Breast epithelium (tissue), 4 donors: ENCODE results near the gene PNMA8A. TPM values are rescaled to one million over a fixed set of nuclear protein-coding genes. Genes with fewer than 3 reads are reported as not detected.
A peak's percentile ranks its signal among the peaks of the same experiment; 100 is the strongest.

Source experiments
- DNase-seq, 2 donors: peaks; one replicate each; pipeline ENCODE4 v3.0.0-alpha.2; 2019; ENCODE audit warnings: low spot score in 2 of 2
- H3K27ac ChIP-seq, 2 donors: fragments of 200-600 bp; sonication (generic) in 1 of 2; one replicate each; pipeline ENCODE4 v1.5.1; 2016 to 2019; ENCODE audit warnings: mild to moderate bottlenecking in 1 of 2
- H3K27me3 ChIP-seq, 2 donors: fragments of 200-600 bp; sonication (generic) in 1 of 2; one replicate each; pipeline versions ENCODE4 v1.5.1 to v1.6.0; 2017 to 2019; ENCODE audit warnings: control low read depth in 1 of 2, mild to moderate bottlenecking in 1 of 2
- H3K36me3 ChIP-seq: fragments of 200-600 bp; one replicate; pipeline ENCODE4 v1.5.1; 2019
- H3K4me1 ChIP-seq, 2 donors: fragments of 200-600 bp; sonication (generic); one replicate each; pipeline ENCODE4 v1.5.1; 2016 to 2019; ENCODE audit warnings: control low read depth in 1 of 2
- H3K4me3 ChIP-seq, 3 donors: fragments of 200-600 bp; sonication (generic); 1 replicate in 2 of 3; 2 replicates in 1 of 3; pipeline ENCODE4 v1.5.1; 2016 to 2019; ENCODE audit warnings: mild to moderate bottlenecking in 3 of 3, moderate library complexity in 2 of 3
- H3K9me3 ChIP-seq, 2 donors: fragments of 200-600 bp; sonication (generic) in 1 of 2; one replicate each; pipeline ENCODE4 v1.5.1; 2016 to 2019; ENCODE audit warnings: control low read depth in 1 of 2
- POLR2A ChIP-seq: fragments of 450-650 bp; IDR thresholded peaks from one replicate; pipeline ENCODE4 v1.6.1; 2016; ENCODE audit warnings: antibody characterized with exemption, mild to moderate bottlenecking, moderate library complexity
- POLR2AphosphoS5 ChIP-seq, 3 donors: sonication (generic); formaldehyde crosslinking; IDR thresholded peaks; one replicate each; pipeline ENCODE4 v1.6.1; 2017; ENCODE audit warnings: antibody characterized with exemption in 3 of 3
- intact Hi-C: fragments of 100-400 bp; cut with DNase I; formaldehyde crosslinking; loops from one replicate; pipeline ENCODE4 v1.15.1; 2023; ENCODE audit warnings: low total_unique reads
- total RNA-seq, 3 donors: library from RNA; depleted of rRNA; stranded (reverse); fragments of >200 nt; gene quantifications; one replicate each; pipeline ENCODE4 v1.1.0, GENCODE V29; 2016
- TF ChIP-seq, protein P1 (sequence below), 3 donors: fragments of 450-650 bp; IDR thresholded peaks; one replicate each; pipeline ENCODE4 v1.5.1; 2016 to 2017; ENCODE audit warnings: antibody characterized with exemption in 3 of 3, mild to moderate bottlenecking in 3 of 3, moderate library complexity in 3 of 3

Gene PNMA8A
- total RNA-seq, 3 donors from 2014 or later: 0.80 to 8.8 (median 2.3) TPM

DNA sequence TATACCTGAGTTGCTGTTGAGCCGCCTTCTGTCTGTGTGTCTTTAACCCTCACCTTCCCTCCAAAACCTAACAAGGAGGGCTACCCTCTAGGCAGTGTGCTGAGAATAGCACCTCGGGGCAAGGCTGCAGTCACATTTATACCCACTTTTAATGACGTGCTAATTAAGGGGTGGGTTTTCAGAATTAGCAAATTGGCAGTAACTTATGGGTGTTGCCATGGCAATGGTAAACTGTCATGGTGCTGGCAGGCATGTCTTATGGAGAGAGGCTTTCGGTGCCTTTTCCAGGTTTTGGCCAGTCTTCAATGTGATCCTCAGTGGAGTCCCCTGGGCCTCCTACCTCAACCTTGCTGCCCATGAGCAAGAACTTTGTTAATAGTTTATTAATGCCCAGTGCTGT lies 1.2 kb upstream of the PNMA8A start:
- intact Hi-C loops: no loop called here
- no peak overlapping the region for H3K4me3 ChIP-seq
- no peak for DNase-seq
- no peaks in the 10 kb centered on the region for H3K4me1 ChIP-seq
- H3K27ac ChIP-seq: peak overlapping the region in 1 of 2 donors; percentile 12
- no peaks in the 10 kb centered on the region for H3K27me3 ChIP-seq
- no peaks in the 10 kb centered on the region for H3K36me3 ChIP-seq
- H3K9me3 ChIP-seq: no peaks in the 10 kb centered on the region
- TF ChIP-seq POLR2A (no peak), POLR2AphosphoS5 (IDR thresholded peaks at IDR 0.05) (no peak)
- TF ChIP-seq, protein P1, sequence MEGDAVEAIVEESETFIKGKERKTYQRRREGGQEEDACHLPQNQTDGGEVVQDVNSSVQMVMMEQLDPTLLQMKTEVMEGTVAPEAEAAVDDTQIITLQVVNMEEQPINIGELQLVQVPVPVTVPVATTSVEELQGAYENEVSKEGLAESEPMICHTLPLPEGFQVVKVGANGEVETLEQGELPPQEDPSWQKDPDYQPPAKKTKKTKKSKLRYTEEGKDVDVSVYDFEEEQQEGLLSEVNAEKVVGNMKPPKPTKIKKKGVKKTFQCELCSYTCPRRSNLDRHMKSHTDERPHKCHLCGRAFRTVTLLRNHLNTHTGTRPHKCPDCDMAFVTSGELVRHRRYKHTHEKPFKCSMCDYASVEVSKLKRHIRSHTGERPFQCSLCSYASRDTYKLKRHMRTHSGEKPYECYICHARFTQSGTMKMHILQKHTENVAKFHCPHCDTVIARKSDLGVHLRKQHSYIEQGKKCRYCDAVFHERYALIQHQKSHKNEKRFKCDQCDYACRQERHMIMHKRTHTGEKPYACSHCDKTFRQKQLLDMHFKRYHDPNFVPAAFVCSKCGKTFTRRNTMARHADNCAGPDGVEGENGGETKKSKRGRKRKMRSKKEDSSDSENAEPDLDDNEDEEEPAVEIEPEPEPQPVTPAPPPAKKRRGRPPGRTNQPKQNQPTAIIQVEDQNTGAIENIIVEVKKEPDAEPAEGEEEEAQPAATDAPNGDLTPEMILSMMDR (IDR thresholded peaks at IDR 0.05): no peak

DNA sequence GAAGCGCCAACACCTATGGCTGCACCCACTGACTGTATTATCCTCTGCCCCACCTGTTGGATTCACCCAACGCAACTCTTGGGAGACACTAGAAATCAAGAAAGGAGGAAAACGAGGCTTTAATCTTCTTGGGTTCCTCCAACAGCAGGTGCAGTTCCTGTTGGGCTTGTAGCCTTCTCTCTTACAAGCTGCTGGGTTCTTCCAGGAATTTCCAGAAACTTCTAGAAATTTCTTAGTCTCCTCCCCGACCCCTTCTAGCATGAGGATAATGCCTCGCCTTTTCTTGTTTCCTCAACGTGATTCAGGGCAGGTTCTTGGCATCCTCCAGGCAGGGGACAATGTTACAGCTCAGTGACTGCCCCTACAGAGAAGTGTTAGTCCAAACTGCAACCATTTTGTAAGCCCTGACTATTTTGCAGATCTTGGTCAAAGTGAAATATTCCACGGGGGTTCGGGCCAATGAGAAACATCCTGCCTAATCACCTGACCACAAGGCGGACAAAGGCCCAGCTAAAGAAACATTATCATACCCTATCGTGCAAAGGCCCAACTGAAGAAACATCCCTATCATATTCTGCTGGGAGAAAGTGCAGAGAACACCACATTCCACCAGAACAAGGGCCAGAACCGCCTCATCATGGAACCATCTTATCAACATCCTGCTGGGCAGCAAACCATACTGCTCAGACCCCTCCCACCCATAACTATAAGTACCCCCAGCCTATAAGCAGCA lies 614 bp upstream of the PNMA8A start:
- DNase-seq: no peak
- H3K36me3 ChIP-seq: no peaks in the 10 kb centered on the region
- peak overlapping the region; percentile 31 to 70 (median 52) for H3K4me3 ChIP-seq
- H3K27me3 ChIP-seq: no peaks in the 10 kb centered on the region
- H3K9me3 ChIP-seq: no peaks in the 10 kb centered on the region
- intact Hi-C loops: no loop called here
- peak overlapping the region; percentile 84 for H3K27ac ChIP-seq
- TF ChIP-seq POLR2AphosphoS5 (IDR thresholded peaks at IDR 0.05) (no peak), POLR2A (no peak)
- TF ChIP-seq, protein P1 (IDR thresholded peaks at IDR 0.05): no peak
- H3K4me1 ChIP-seq: no peaks in the 10 kb centered on the region

DNA sequence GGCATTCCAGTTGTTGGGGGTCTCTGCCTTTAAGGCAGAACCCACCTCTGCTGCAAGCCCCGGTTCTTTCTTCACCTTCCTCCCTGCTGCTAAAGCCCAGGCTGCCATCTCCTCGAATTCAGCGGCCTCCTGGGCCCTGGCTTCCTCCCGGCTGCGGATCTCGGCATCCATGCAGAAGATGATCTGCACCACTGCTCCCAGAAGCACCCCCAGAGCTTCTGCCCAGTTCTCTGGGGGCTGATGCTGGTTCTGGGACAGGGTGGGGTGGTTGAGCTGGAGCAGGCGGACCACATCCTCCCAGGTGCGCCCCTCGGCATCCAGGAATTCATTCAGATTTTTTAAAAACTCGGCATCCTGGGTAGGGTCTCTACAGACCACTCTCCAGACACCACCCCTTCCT lies 987 bp downstream of the PNMA8A start:
- H3K27me3 ChIP-seq: no peaks in the 10 kb centered on the region
- H3K4me3 ChIP-seq: peak overlapping the region in 1 of 3 donors; percentile 70
- H3K27ac ChIP-seq: peak overlapping the region; percentile 84
- H3K36me3 ChIP-seq: no peaks in the 10 kb centered on the region
- DNase-seq: no peak
- H3K4me1 ChIP-seq: no peaks in the 10 kb centered on the region
- no peaks in the 10 kb centered on the region for H3K9me3 ChIP-seq
- no peak for TF ChIP-seq POLR2AphosphoS5 (IDR thresholded peaks at IDR 0.05)
- no peak for TF ChIP-seq POLR2A
- TF ChIP-seq, protein P1 (IDR thresholded peaks at IDR 0.05): no peak
- intact Hi-C loops: no loop called here

DNA sequence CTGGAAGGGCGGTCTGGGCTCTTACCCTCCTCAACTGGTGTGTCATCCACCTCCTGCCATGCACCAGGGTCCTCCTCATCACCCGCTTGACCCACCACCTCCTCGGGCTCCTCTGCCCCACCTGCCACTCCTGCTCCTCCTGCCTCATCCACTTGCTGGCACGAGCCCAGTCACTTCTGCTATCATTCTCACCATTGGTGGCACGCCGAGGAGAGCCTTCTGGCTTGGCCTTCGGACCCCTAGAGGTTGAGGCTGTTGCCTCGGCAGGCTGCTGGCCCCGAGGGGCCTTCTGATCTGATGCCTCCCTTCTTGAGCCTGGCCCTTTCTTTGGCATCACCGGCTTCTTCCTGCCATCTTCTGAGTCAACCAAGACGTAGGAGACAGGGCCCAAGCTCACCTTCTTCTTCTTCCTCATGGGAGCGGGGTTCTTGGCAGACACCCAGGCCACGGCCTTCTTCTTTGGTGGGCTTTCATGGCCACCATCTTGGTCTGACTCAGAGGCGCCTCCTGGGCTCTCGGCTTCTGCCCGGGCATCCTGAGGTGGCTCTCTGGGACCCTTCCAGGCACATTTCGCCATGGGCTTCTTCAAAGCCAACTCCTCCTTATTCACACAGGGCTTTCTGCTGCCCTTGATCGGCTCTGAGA lies 1.7 kb downstream of the PNMA8A start:
- Histone ChIP-seq H3K36me3 (no peaks in the 10 kb centered on the region), H3K27me3 (no peaks in the 10 kb centered on the region), H3K9me3 (no peaks in the 10 kb centered on the region), H3K27ac (no peak overlapping the region), H3K4me3 (no peak overlapping the region), H3K4me1 (no peaks in the 10 kb centered on the region)
- TF ChIP-seq POLR2AphosphoS5 (IDR thresholded peaks at IDR 0.05): no peak
- TF ChIP-seq POLR2A: no peak
- TF ChIP-seq, protein P1 (IDR thresholded peaks at IDR 0.05): no peak
- DNase-seq: no peak
- intact Hi-C loops: no loop called here

DNA sequence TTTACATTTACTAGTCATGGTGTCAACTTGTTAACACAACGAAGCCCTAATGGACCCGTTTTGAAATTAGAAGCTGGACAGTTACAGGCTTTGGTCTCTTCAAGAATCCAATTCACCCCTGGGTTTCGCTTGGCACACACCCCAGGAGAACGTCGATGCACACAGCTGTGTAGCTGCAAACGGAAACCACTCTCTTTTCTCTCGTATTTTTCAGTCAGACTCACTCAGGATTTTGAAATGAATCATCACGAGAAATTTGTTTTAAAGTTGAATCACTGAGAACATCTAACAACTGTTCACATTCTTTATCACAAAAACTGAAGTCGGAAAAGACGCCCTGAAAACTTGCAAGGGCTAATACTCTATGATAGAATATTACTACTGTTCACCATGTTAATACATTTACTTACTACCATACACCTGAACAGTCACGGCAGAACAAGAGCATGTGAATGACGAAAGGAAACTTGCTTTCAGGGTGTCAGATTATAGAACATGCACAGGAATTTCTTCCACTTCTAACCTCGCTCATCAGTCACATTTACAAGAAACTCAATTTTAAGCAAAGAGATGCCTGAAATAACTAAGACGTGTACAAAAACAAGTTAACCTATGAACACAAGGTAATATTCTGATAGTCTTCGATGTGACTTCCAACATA lies 4.7 kb downstream of the PNMA8A start:
- no peaks in the 10 kb centered on the region for H3K27me3 ChIP-seq
- peak overlapping the region; percentile 45 to 50 for H3K27ac ChIP-seq
- H3K9me3 ChIP-seq: no peaks in the 10 kb centered on the region
- H3K4me1 ChIP-seq: no peaks in the 10 kb centered on the region
- no peaks in the 10 kb centered on the region for H3K36me3 ChIP-seq
- intact Hi-C loops: no loop called here
- TF ChIP-seq POLR2A (no peak), POLR2AphosphoS5 (IDR thresholded peaks at IDR 0.05) (no peak)
- TF ChIP-seq, protein P1 (IDR thresholded peaks at IDR 0.05): no peak
- H3K4me3 ChIP-seq: peak overlapping the region in 1 of 3 donors; percentile 22
- DNase-seq: no peak
